Hematopoietic multipotent progenitor cell treated with erythropoietin and hydrocortisone succinate and interleukin-3 and kit ligand, for 15 days (in vitro differentiated cells): ENCODE measurements around the gene BTN3A1.
"Not testable (repeated sequence)": the region's sequence is repeated elsewhere in the genome, so short reads cannot be mapped to it uniquely, and the experiment has no call there.

Experiments used
- DNase-seq: peaks from one replicate; pipeline ENCODE4 v3.0.0-alpha.2; 2015; ENCODE audit warnings: low spot score

Gene BTN3A1

DNA sequence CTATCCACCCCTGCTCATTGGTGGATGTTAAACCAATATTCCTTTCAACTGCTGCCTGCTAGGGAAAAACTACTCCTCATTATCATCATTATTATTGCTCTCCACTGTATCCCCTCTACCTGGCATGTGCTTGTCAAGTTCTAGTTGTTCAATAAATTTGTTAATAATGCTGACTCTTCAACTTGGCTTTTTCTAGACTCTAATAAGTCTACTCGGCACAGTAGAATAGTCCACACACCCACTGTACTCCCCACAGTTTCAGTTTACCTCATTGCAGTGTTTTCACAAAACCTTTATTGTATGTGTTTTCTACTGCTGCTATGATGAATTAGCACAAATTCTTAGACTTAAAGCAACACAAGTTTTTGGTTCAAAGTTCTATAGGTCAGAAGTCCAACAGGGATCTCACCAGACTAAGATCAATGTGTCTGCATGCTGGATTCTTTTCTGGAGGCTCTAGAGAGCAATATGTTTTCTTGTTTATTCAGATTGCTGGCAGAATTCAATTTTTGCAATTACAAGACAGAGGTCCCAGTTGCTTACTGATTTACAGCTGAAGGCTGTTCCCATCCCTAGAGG is 13.1 kb downstream of the BTN3A1 start:
- no peak for DNase-seq

DNA sequence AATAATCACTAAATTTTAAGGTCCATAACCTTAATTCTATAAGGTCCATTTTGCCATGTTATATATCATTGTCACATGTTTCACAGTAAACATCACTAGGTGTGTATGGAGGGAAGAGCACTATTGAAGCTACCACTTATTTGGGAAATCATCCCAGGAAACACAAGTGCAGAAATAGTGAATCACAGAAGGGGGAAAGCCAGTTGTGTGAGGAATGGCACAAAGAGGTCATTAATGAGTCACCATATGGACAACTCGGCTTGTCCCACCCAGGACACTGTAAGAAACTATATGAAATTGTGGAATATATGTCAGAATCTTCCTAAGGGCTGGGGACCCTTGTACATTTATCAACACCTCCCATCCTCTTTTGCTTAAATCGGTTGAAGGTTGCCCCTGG is 13.7 kb downstream of the BTN3A1 start:
- no peak for DNase-seq

DNA sequence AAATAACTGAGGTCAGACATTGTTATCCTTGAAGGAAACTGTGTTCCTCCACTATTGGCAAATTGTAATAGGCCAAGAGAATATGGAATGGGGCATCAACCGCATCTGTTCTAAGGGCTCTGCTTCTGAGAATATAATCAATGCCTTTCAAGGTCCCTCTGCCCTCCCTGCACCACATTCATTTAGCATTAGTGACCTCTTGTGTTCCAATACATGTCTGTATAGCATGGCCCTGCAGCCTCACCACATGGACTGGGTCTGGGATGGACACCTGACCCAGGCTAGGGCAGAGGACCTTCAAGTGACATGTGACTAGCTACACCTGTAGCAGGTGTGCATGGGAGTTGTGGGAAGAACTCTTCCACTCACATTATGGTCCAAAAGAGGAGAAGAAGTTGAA is 14.2 kb downstream of the BTN3A1 start:
- no peak for DNase-seq

DNA sequence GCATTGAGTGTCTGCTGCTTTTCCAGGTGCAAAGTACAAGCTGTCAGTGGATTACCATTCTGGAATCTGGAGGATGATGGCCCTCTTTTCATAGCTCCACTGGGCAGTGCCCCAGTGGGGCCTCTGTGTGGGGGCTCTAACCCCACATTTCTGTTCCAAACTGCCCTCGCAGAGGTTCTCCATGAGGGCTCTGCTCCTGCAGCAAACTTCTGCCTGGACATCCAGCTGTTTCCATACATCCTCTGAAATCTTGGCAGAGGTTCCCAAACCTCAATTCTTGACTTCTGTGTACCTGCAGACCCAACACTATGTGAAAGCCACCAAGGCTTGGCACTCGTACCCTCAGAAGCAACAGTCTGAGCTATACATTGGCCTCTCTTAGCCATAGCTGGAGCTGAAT is 16.0 kb downstream of the BTN3A1 start:
- DNase-seq, result not testable (repeated sequence)

DNA sequence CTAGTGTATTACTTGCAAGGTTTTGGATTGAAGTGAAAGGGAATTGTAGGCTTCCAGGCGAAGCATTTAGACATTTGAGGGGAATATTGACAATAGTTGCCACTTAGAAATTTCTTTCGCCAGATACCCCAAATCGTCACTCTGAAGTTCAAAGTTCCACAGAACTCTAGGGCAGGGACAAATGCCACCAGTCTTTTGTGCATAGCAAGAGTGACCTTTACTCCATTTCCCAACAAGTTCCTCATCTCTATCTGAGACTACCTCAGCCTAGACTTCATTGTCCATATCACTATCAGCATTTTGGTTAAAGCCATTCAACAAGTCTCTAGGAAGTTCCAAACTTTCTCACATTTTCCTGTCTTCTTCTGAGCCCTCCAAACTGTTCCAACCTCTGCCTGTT is 16.7 kb downstream of the BTN3A1 start:
- DNase-seq, result not testable (repeated sequence)

DNA sequence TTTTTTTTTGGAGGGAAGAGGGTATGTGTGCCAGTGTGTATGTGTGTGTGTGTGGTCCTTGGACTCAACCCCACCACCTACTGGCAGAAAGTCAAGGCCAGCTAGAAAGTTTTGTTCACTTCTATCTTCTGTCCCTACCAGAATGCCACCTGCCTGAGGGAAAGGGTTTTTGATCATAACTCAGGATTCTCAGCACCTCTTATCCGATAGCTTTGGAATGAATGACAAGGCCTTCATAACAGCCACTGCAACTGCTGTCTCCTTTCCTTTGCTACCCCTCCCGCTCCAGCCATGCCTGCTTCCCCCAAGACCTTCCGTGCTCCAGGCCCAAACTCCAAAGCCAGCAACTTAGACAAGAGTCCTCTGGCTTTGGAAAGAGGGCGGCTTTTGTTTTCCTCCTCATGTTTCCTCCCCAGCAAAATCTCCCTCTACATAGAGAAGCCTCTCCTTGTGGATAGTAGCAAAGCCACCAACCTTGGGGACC is 18.7 kb downstream of the BTN3A1 start:
- peak; percentile 32 for DNase-seq

DNA sequence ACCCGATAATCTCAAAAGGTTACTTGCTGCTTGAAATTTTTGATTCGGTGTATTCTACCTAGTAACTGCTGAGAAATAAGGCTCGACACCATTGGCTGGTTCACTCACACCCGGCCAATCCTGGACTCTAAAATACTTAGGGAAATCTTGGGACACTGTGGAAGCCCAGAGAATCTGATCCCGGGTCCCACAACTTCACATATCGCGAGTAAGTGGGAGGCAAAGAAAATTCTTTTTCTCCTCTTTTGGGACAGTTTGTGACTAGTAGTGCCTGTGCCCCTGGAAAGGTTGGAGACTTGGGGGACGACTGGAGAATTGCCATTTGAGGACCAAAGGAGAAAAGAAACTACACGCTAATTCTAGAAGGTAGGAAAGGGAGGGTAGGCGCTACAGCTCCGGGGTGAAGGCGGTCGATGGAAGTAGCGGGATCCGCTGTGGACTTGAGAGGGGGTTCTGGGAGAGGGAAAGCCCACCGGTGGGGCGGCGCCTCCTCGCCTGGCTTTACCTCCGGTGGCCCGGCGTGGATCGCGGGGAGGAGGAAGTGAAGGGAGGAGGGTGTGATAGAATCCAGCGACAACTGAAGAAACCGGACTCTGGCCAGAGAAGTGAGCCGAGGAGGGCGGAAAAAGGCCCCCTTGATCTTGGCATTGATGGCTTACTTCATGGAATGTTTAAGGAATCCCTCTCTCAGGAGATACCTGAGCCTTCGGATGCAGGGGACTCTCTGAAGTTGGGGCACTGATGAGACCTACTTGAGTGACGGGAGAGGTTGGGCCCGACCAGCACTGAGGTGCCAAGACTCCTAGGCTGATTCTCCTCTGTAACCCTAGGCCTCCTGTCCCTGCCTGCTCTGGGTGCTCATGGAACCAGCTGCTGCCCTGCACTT is 19.4 kb downstream of the BTN3A1 start:
- peak; percentile 57 for DNase-seq

DNA sequence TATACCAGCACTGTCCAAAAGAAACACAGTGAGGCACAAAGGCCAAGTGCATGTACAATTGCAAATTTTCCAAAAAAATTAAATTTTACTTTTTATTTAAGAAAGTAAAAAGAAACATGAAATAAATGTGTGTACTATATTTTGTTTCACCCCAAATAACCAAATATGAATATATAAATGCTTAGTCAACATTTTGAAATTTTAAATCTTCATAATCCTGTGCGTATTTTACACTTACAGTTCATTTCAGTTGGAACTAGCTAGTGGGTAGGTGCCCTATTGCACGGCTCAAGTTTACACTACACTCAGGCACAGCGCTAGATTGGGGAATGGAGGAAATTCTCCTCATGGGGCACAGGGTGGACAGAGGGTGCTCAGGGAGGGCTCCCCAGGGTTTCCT is 20.3 kb downstream of the BTN3A1 start:
- DNase-seq, result no peak

DNA sequence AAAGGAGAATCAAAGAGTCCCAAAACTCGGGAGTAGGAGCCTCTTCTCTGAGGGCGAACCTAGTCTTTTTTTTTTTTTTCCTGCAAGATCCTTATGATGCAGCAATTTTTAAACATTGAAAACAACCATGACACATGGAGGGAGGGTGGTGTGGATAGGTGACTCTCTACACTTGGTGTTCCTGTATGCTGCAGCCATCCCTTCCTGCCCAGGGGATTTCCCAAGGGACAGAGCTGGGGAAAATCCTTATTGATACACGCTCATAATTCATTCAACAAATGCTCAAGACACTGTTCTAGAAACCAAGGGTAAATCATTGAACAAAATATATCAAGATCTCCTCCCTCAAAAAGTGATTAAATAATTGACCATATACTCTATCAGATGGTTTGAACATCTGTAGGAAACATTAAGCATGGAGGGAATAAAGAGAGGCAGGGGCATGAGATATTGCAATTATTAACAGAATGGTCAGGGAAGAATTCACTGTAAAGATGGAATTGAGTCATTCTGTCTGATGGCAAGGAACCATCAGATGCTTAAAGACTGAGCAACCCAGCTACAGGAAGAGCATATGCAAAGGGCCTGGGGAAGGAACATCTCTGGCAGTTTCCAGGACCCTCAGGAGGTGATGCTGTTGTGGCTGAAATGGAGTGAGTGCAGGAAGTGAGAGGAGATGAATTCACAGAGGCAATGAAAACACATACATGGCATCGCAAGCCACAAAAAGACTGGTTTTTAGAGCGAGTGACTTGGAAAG is 24.8 kb downstream of the BTN3A1 start:
- no peak for DNase-seq

DNA sequence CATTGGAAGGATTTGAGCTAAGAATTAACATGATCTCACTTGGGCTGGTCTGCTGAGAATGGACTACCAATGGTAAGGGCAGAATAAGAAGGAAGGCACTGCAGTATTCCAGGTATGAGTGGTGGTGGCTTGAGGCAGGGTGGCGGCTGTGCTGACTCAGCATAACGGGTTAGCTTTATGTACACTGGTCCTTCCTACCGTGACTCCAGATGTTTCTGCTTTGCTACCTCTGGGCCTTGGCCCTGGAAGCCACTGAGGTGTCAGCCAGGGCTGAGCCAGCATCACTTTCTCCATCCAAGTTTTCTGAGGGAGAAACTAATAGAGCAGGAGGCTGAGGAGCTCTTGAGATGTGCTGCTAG is 25.4 kb downstream of the BTN3A1 start:
- no peak for DNase-seq

DNA sequence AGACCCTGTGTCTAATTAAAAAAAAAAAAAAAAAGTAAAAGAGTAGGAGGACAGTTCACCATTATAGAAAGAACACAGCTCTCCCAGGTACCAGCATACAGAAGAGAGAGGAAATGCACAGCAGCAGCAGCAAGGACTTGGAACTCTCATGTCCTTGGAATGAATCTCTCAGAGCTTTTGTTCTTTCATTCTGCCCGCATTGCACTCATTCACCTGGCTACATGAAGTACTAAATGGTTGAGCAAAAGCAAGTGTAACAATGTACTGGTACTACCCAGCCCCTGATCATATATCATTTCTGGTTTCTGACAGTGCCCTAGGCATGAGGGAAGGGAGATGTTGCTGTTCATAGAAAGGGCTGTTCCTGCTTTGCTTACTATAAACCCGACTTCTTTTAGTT is 26.1 kb downstream of the BTN3A1 start:
- DNase-seq, result no peak

DNA sequence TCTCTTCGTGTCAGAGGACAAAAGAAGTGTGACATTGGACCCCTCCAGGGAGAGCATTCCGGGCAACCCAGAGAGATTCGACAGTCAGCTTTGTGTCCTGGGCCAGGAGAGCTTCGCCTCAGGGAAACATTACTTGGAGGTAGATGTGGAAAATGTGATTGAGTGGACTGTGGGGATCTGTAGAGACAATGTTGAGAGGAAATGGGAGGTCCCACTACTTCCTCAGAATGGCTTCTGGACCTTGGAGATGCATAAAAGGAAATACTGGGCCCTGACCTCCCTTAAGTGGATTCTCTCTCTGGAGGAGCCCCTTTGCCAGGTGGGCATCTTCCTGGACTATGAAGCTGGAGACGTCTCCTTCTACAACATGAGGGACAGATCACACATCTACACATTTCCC is 28.7 kb downstream of the BTN3A1 start:
- DNase-seq, result no peak

DNA sequence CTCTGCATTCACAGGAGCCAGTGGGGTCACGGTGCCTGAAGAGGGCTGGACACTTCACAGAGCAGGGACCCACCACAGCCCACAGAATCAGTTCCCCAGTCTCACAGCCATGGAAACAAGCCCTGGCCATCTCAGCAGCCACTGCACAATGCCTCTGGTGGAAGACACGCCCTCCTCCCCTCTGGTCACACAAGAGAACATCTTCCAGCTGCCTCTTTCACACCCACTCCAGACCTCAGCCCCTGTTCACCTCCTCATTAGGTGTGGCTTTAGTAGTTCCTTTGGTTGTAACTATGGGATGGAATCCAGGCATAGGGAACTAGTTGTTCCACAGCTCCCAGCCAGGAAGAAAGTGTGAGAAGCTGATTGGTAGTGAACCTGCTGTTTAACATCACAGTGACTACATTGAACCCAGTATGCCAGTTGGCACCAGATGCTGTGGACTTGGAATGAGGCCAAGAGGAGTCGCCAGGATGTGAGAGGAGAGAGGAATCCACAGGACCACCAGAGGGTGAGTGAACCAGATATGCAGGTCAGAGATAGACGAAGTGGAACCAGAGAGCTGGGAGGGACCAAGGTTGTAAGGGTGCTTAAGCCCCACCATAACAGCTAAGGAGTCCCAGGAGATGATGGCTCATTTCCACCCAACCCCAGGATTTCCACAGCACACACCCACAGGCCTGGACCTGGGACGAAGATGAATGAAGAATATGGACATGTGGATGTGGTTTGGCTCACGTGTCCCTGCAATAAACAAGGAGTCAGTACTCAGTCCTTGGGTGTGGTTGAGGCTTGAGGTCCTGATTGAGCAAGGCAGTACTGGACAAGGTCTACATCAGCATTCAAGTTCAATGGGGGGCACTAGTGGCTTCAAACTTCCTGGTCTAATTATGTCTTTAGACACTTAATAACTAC is 29.4 kb downstream of the BTN3A1 start:
- DNase-seq, result no peak

DNA sequence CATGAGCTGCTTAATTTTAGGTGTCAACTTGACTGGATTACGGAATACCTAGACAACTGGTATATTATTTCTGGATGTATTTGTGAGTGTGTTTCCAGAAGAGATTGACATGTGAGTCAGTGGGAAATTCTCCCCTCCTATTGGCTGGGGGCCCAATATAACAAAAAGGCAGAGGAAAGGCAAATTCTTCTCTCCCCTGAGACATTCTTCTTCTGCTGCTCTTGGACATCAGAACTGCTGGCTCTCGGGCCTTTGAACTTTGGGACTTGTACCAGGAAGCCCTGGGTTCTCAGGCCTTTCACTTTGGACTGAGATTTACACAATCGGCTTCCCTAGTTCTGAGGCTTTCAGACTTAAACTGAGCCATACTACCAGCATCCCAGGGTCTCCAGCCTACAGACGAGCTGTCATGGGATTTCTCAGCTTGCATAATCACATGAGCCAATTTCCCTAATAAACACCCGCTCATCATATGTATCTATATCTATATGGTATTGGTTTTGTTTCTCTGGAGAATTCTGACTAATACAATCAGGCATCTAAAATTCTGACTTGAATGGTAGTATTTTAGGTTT is 30.6 kb downstream of the BTN3A1 start:
- no peak for DNase-seq

DNA sequence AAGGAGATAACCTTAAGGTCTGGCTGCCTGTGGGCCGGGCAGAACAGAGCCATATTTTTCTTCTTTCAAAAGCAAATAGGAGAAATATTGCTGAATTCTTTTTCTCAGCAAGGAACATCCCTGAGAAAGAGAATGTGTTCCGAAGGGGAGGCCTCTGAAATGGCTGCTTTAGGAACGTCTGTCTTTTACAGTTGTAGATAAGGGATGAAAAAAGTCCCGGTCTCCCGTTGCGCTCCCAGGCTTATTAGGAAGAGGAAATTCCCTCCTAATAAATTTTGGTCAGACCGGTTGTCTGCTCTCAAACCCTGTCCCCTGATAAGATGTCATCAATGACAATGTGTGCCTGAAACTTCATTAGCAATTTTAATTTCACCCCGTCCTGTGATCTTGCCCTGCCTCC is 31.6 kb downstream of the BTN3A1 start:
- DNase-seq, result not testable (repeated sequence)

DNA sequence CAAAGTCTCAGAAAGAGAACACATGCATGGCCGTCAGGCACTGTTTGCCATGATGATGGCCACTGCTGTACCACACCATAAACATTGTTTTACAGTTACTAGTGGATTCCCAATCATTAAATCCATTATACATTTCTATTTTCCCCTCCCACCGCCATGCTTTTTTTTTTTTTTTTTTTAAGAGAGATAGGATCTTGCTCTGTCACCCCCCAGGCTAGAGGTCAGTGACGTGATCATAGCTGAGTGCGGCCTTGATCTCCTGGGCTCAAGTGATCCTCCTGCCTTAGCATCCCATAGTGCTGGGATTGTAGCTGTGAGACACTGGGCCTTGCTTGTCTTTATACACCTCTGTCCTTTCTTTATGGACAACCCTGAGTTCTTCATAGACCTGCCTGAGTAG is 33.9 kb downstream of the BTN3A1 start:
- DNase-seq, result no peak

DNA sequence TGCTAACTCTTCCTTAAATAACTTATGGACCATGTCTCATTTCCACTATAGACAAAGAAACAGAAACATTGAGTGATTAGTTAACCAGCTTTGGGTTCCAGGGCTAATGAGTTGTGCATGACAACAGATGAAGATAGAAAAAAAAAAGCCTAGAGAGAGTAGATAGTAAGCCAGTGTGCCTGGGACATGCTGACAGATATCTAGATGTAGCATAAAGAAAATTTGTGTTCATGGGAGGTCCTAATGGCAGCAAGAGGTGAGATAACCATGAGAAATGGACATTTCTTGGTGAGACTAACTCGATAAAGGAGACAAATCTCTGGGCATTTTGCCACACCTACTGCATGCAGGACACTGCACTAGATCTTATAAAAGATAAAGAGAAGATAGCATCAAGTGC is 35.5 kb downstream of the BTN3A1 start:
- no peak for DNase-seq

DNA sequence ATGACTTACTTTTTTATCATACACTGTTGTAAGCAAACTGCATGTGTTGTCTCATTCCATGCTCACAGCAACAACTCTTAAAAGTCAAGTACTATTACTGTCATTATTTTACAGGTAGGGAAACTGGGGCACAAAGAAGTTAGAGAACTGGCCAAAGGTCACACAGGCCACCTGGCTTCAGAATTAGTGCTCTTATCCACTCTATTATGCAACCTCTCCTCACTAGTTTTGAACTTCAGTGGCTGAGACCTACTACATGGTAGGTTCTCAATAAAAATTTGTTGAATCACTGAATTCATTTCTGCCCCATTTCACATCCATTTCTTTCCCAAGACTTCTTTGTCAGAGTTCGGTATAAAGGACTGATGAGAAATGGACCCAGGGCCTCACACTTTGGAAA is 35.9 kb downstream of the BTN3A1 start:
- no peak for DNase-seq

DNA sequence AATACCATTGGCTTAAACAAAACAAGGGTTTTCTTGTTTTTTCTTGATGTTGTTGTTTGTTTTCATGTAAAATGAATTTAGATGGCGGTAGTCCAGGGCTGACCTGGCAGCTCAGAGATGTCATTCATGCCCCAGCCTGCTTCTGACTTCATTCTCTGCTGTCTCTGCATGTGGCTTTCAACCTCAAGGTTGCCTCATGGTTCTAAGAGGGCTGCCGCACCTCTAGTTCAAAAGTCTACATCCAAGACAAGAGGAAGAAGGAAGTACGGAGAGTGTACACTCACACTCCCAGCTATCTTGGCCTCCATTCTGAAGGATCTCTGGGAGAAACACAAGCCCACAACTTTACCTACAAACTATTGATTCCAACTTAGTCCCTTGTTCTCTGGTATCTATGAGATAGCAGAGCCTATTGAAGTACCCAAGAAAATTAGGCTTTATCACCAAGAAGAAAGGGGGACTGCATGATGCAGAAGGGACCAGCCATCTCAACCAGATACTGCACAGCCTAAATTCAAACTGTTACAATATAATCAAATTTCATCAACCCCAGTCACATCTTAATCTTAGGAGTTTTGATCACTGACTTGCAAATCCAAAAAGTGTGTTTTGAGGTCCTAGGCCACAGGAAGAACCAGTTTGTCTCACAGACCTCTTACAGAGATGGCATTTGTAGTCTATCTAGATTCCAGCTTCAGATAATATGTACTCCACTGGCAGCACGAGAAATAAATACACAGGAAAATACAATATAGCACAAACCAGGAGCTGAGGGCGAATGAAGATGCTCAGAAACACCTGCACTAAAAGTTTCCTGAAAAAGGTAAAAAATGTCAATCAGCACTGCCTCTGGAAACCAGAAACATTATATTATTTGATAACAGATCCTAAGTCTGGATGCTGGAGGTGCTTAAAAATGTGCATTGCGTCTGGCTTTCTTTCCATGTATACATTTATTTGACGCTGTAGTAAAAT is 37.4 kb downstream of the BTN3A1 start:
- DNase-seq, result no peak

DNA sequence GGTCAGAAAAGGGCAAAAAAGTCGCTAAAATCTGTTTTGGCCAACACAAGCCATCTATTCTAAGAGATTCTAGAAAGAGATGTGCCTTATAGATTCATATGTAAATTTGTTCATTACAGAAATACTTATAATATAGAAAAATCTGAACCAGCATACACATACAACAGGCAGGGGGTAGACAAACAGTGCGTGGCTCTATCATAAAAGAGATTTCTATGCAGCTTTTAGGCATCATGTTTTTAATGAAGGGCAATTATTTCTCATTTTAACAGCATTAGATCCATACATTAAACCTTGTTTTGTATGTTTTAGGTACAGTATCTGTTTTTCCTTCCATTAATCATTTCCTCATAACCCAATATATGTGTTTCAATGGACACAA is 38.9 kb downstream of the BTN3A1 start:
- DNase-seq, result no peak
